Heart left ventricle (tissue), 13 donors: ENCODE measurements around the gene SUDS3.

Source experiments
- CTCF ChIP-seq, 12 donors: fragments of 200-600 bp; sonication (generic) in 4 of 12; IDR thresholded peaks; one replicate each; pipeline versions ENCODE4 v1.5.0 to v1.8.0; 2018 to 2022; ENCODE audit warnings: antibody characterized with exemption in 12 of 12, mild to moderate bottlenecking in 5 of 12
- POLR2A ChIP-seq, 2 donors: fragments of 450-650 bp; IDR thresholded peaks; one replicate each; pipeline ENCODE4 v1.6.1; 2017; ENCODE audit warnings: antibody characterized with exemption in 2 of 2, mild to moderate bottlenecking in 2 of 2, moderate library complexity in 2 of 2
- donor health status: ischemic (EF 13 %, LVEDD 7.1; RV severe dilation, severe dysfunction).
- donor health status: DM: no; HTN: yes; CAD: no.
- donor health status: DM: no; HTN: no; CAD: no.
- donor health status: ischemic (EF 25% LVEDD 6.9; RV normal size, moderate dysfunction).
- donor health status: ischemic (EF 25% LVEDD 5.7; RV mildly dilated, moderate dysfunction).
- donor health status: ischemic (EF 35%, LVEDD 5.7; RV mildly dilated, moderate dysfunction).
- donor health status: nonischemic (EF 11% LVEDD 7.7; RV severe dilation, severe dysfunction).
- donor health status: DM: yes; HTN: yes; CAD: no.
- donor health status: PGD.
- donor health status: ischemic (EF 29% LVEDD 5.4; RV normal size, mild dysfunction).
- donor health status: nonischemic (EF 23%, LVEDD 6.1; RV moderate dilation, normal function).

GRCh38 chr12:118337194-118337838 is 39.0 kb upstream of the SUDS3 start:
- TF ChIP-seq CTCF (IDR thresholded peaks at IDR 0.05) (no peak), POLR2A (IDR thresholded peaks at IDR 0.05) (no peak)
